H1 (cell line): Measurements from ENCODE around the gene C17orf50.

Source experiments
- CTCF ChIP-seq, 3 experiments: IDR thresholded peaks; 1 replicate in 2 of 3; 2 replicates in 1 of 3; pipeline versions ENCODE4 v1.5.1 to v1.6.1; 2011; ENCODE audit warnings: low read length in 3 of 3, mild to moderate bottlenecking in 3 of 3, inconsistent platforms in 2 of 3, low read depth in 1 of 3, moderate library complexity in 1 of 3; ENCODE audit not compliant: insufficient read depth in 1 of 3; ENCODE audit errors: control extremely low read depth in 1 of 3
- EZH2 ChIP-seq: fragments of 200-600 bp; sonication (generic); IDR thresholded peaks from 2 replicates; pipeline ENCODE4 v1.7.1; 2012; ENCODE audit warnings: low read depth, mild to moderate bottlenecking, moderate library complexity, low read length, inconsistent platforms; ENCODE audit not compliant: severe bottlenecking
- KDM5A ChIP-seq: fragments of 200-600 bp; IDR thresholded peaks from 2 replicates; pipeline ENCODE4 v1.7.1; 2012; ENCODE audit warnings: mild to moderate bottlenecking, low read length, inconsistent platforms, mixed read lengths
- POLR2A ChIP-seq, 2 experiments: IDR thresholded peaks; 1 replicate in 1 of 2; 2 replicates in 1 of 2; pipeline ENCODE4 v1.6.1; 2011; ENCODE audit warnings: low read depth in 2 of 2, low read length in 2 of 2, mild to moderate bottlenecking in 2 of 2; ENCODE audit errors: control extremely low read depth in 1 of 2
- POLR2AphosphoS5 ChIP-seq: IDR thresholded peaks from 2 replicates; pipeline ENCODE4 v1.6.1; 2011; ENCODE audit warnings: low read depth, low read length
- TBP ChIP-seq: IDR thresholded peaks from 2 replicates; pipeline ENCODE4 v1.6.1; 2011; ENCODE audit warnings: low read depth, low read length, improper control_type of control experiment

GRCh38 chr17:35731917-35732805 lies 28.5 kb upstream of the C17orf50 start:
- TF ChIP-seq POLR2AphosphoS5 (no peak), EZH2 (no peak), TBP (no peak), CTCF (IDR thresholded peaks at IDR 0.05; ENCODE audit: control extremely low read depth in 1 of 3, insufficient read depth in 1 of 3, low read depth in 1 of 3, low read length in 3 of 3) (no peak), KDM5A (no peak), POLR2A (IDR thresholded peaks at IDR 0.05; ENCODE audit: control extremely low read depth in 1 of 2, low read depth in 2 of 2, low read length in 2 of 2) (no peak)
